Type B pancreatic cell (in vitro differentiated cells): ENCODE measurements around the gene CELF4. TPM values are rescaled to one million over a fixed set of nuclear protein-coding genes. Genes with fewer than 3 reads are reported as not detected.

Source experiments
- DNase-seq: peaks from one replicate; pipeline ENCODE4 v3.0.0; 2021; ENCODE audit warnings: mixed read lengths; ENCODE audit not compliant: unreplicated experiment; ENCODE audit errors: extremely low spot score
- H3K27ac Mint-ChIP-seq: 2 replicates; pipeline ENCODE4 v1.8.0; 2021; ENCODE audit warnings: mild to moderate bottlenecking, mixed read lengths
- H3K27me3 Mint-ChIP-seq: 2 replicates; pipeline ENCODE4 v1.8.0; 2021; ENCODE audit warnings: mixed read lengths
- H3K36me3 Mint-ChIP-seq: 2 replicates; pipeline ENCODE4 v1.8.0; 2021; ENCODE audit warnings: mixed read lengths
- H3K4me1 Mint-ChIP-seq: one replicate; pipeline ENCODE4 v1.8.0; 2021; ENCODE audit warnings: mixed read lengths; ENCODE audit not compliant: unreplicated experiment
- H3K4me3 Mint-ChIP-seq: 2 replicates; pipeline ENCODE4 v1.8.0; 2021; ENCODE audit warnings: mild to moderate bottlenecking, mixed read lengths
- H3K9me3 Mint-ChIP-seq: 2 replicates; pipeline ENCODE4 v1.8.0; 2021; ENCODE audit warnings: mixed read lengths
- CTCF ChIP-seq: fragments of 200-600 bp; sonication (generic); conservative IDR thresholded peaks from 2 replicates; pipeline ENCODE4 v1.5.0; 2021; ENCODE audit warnings: antibody characterized with exemption, mild to moderate bottlenecking
- total RNA-seq: library from RNA; stranded (reverse); gene quantifications from 2 replicates; pipeline ENCODE4 v1.2.1, GENCODE V29; 2021; ENCODE audit warnings: low replicate concordance

CELF4 gene
- total RNA-seq, 1 donor from 2014 or later: 9.2 TPM

DNA sequence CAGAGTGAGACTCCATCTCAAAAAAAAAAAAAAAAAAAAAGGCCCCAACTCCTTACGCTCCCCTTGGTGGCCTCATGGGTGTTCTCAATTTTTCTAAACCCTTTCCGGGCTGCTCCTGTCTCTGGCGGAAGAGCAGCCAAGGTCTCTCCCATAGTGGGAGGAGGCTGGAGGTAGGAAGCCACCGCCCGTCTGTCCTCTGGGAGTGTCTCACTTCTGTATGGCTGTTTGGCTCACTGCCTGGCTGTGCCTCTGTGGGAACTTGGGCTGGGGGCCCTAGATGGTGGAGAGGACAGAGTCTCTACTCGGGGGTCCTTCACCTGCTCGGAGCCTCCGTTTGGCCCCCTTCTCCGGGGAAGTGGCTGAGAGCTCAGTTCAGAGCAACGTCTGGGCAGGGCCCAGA, 245.3 kb downstream of the CELF4 start:
- no peaks in the 10 kb centered on the region for H3K36me3 Mint-ChIP-seq
- TF ChIP-seq CTCF: no peak
- no peaks in the 10 kb centered on the region for H3K9me3 Mint-ChIP-seq
- no peak overlapping the region for H3K4me3 Mint-ChIP-seq
- H3K27me3 Mint-ChIP-seq: peaks cover 7% of the 10 kb centered on the region
- no peak overlapping the region for H3K27ac Mint-ChIP-seq
- H3K4me1 Mint-ChIP-seq: peaks cover 4% of the 10 kb centered on the region
- DNase-seq: no peak

DNA sequence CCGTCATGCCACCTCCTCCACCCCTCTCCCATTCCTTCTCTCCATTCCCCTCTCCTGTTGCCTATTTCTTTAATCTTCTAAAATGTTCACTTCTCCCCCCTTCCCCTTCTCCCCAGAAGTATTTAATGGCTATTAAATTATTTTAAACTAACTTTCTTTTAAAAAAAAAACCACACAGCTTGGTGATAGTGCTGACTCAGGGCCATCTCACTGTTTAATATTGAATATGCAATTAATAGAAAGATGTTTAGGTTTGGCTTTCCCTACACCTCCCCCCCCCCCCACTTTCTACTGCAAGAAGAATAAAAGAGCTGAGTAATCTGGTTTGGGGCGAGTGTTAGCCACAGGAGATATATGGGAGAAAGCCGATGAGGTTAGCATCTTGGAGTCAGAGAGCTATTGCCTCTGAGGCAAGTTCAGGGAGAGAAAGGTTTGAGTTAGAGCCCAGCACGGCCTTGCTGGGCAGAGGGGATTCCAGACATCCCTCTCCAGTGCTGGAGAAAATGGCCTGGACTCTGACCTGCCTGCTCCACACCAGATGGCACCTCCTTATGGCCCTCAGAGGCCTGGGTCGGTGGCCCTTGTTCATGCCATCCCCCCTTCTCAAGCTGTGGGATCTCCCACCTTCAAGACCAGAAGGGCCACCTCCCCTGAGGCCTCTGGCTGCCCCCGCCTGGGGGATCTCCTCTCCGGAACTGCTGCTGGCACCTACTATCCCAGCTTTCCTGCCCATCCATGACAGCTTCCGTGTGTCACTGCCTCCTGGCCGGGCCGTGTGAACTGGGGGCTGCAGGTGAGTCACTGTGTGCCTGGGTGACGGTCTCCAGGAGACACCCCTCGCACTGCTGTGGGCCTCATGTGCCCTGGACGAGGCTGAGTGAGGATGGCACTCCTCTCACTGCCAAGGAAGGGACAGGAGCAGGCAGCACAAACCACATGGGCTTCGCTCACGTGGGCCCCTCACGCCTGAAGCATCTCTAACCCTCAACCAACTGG, 246.9 kb downstream of the CELF4 start:
- H3K27ac Mint-ChIP-seq: no peak overlapping the region
- no peaks in the 10 kb centered on the region for H3K9me3 Mint-ChIP-seq
- no peaks in the 10 kb centered on the region for H3K36me3 Mint-ChIP-seq
- peaks cover 4% of the 10 kb centered on the region for H3K4me1 Mint-ChIP-seq
- no peak for DNase-seq
- peaks cover 2% of the 10 kb centered on the region for H3K27me3 Mint-ChIP-seq
- no peak overlapping the region for H3K4me3 Mint-ChIP-seq
- no peak for TF ChIP-seq CTCF

- H3K27me3 Mint-ChIP-seq: no peaks in the 10 kb centered on the region
- H3K9me3 Mint-ChIP-seq: no peaks in the 10 kb centered on the region
- no peak for TF ChIP-seq CTCF
- no peaks in the 10 kb centered on the region for H3K36me3 Mint-ChIP-seq
- peaks cover 4% of the 10 kb centered on the region for H3K4me1 Mint-ChIP-seq
- no peak overlapping the region for H3K27ac Mint-ChIP-seq
- no peak for DNase-seq
- H3K4me3 Mint-ChIP-seq: no peak overlapping the region
Observed at GRCh38 chr18:37317486-37317885, 248.1 kb downstream of the CELF4 start.

GRCh38 chr18:37316468-37316867, 249.1 kb downstream of the CELF4 start:
- no peak for DNase-seq
- Mint-ChIP-seq H3K4me1 (peaks cover 4% of the 10 kb centered on the region), H3K9me3 (no peaks in the 10 kb centered on the region), H3K4me3 (no peak overlapping the region), H3K27ac (no peak overlapping the region), H3K27me3 (no peaks in the 10 kb centered on the region), H3K36me3 (no peaks in the 10 kb centered on the region)
- no peak for TF ChIP-seq CTCF

DNA sequence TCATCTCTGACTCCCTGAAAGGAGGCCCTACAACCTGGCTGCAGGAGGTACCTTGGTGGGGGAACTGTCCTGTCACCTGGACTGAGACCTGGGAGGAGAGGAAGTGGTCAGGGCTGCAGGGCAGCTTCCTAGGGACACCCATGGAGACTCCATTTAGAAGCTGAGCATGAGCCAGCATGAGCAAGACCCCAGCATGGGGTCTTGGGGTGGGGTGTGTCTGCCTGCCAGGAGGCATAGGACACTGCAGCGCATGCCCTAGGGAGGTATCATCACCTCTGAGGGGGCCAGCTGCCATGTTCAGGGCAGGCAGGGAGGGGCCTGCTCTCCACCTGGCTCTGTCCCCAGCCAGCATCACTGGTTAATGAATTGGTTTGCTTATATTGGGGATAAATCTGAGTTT, 249.7 kb downstream of the CELF4 start:
- Mint-ChIP-seq H3K27me3 (no peaks in the 10 kb centered on the region), H3K9me3 (no peaks in the 10 kb centered on the region), H3K4me3 (no peak overlapping the region), H3K36me3 (no peaks in the 10 kb centered on the region), H3K4me1 (peaks cover 5% of the 10 kb centered on the region), H3K27ac (no peak overlapping the region)
- DNase-seq: no peak
- no peak for TF ChIP-seq CTCF
